Panc1 (cell line): ENCODE results near the gene KCNQ2. TPM values are rescaled to one million over a fixed set of nuclear protein-coding genes. Genes with fewer than 3 reads are reported as not detected.
A peak's percentile ranks its signal among the peaks of the same experiment; 100 is the strongest.

Experiments used
- ATAC-seq: fragments of 200-7000 bp; cut with Tn5 transposase; 2 replicates; pipeline ENCODE4 v1.9.1; 2020; ENCODE audit warnings: mild to moderate bottlenecking, moderate library complexity
- BruUV-seq: library from RNA; stranded (reverse); fragments of 400-500 nt; replicated peaks from 2 replicates; lab custom pipeline; 2021; lab: Mats Ljungman, UMichigan
- CTCF ChIA-PET: fragments of 300-600 bp; sonication (Branson Sonifier 250); formaldehyde crosslinking; loops from one replicate; lab custom pipeline; 2022; ENCODE audit warnings: antibody characterized with exemption; lab: Charles Lee
- POLR2A ChIA-PET: fragments of 300-600 bp; sonication (Branson Sonifier 250); formaldehyde crosslinking; loops from one replicate; lab custom pipeline; 2022; ENCODE audit warnings: antibody characterized with exemption; lab: Charles Lee
- DNase-seq: peaks from one replicate; pipeline ENCODE4 v3.0.0-alpha.2; 2010; ENCODE audit warnings: low read depth, low spot score
- H3K27ac ChIP-seq: 2 replicates; pipeline ENCODE4 v1.5.1; 2011; ENCODE audit warnings: mild to moderate bottlenecking, low read length, inconsistent platforms
- H3K27me3 ChIP-seq: fragments of 200-500 bp; sonication (Bioruptor generic); 2 replicates; pipeline ENCODE4 v1.6.0; 2014; ENCODE audit warnings: low read length, inconsistent platforms; ENCODE audit not compliant: control insufficient read depth, insufficient read depth
- H3K36me3 ChIP-seq: fragments of 200-500 bp; sonication (Bioruptor generic); 2 replicates; pipeline ENCODE4 v1.5.1; 2014; ENCODE audit warnings: inconsistent platforms, mild to moderate bottlenecking, low read length, moderate library complexity; ENCODE audit not compliant: control insufficient read depth, insufficient read depth
- H3K4me1 ChIP-seq: 2 replicates; pipeline ENCODE4 v1.5.1; 2011; ENCODE audit warnings: inconsistent platforms, mild to moderate bottlenecking, low read length, moderate library complexity; ENCODE audit not compliant: control insufficient read depth, insufficient read depth
- H3K4me3 ChIP-seq, 2 experiments: 2 replicates each; pipeline ENCODE4 v1.5.1; 2011 to 2012; ENCODE audit warnings: low read depth in 2 of 2, low read length in 2 of 2, mild to moderate bottlenecking in 2 of 2, inconsistent platforms in 1 of 2, moderate library complexity in 1 of 2
- H3K9me3 ChIP-seq: fragments of 200-500 bp; sonication (Bioruptor generic); 2 replicates; pipeline ENCODE4 v1.5.1; 2014; ENCODE audit warnings: low read depth, mild to moderate bottlenecking, inconsistent platforms, low read length, moderate library complexity; ENCODE audit not compliant: control insufficient read depth, insufficient read depth
- POLR2AphosphoS5 ChIP-seq: IDR thresholded peaks from 2 replicates; pipeline ENCODE4 v1.6.1; 2012; ENCODE audit warnings: mild to moderate bottlenecking, low read depth, low read length, moderate library complexity
- SIN3A ChIP-seq: IDR thresholded peaks from 2 replicates; pipeline ENCODE4 v1.6.1; 2012; ENCODE audit warnings: low read depth, mild to moderate bottlenecking, low read length, moderate library complexity, borderline replicate concordance; ENCODE audit not compliant: insufficient read depth
- TCF7L2 ChIP-seq: IDR thresholded peaks from 2 replicates; pipeline ENCODE4 v1.6.1; 2011; ENCODE audit warnings: mild to moderate bottlenecking, low read depth, low read length, inconsistent platforms
- in situ Hi-C: cut with HindIII; loops from 2 replicates; pipeline ENCODE4 v1.10.0; 2016; ENCODE audit warnings: low sequenced_read_pairs, low pct_unique_long_range_greater_than_20kb
- intact Hi-C: fragments of 100-400 bp; cut with micrococcal nuclease; formaldehyde crosslinking; loops from one replicate; pipeline ENCODE4 v1.10.0; 2022; ENCODE audit not compliant: unreplicated experiment
- total RNA-seq: library from RNA; stranded (reverse); gene quantifications from one replicate; pipeline ENCODE4 v1.2.1, GENCODE V29; 2021; ENCODE audit not compliant: unreplicated experiment
- TF ChIP-seq, protein P1 (sequence below): fragments of 450-650 bp; IDR thresholded peaks from 2 replicates; pipeline ENCODE4 v1.5.1; 2017; ENCODE audit warnings: mild to moderate bottlenecking
- TF ChIP-seq, protein P2 (sequence below), 2 experiments: IDR thresholded peaks; 2 replicates each; pipeline ENCODE4 v1.6.1; 2011 to 2012; ENCODE audit warnings: low read depth in 2 of 2, control low read depth in 1 of 2, low read length in 1 of 2, mild to moderate bottlenecking in 1 of 2, moderate library complexity in 1 of 2; ENCODE audit not compliant: insufficient read depth in 1 of 2

KCNQ2 gene
- total RNA-seq, 1 experiment from 2014 or later = 19.4 TPM

DNA sequence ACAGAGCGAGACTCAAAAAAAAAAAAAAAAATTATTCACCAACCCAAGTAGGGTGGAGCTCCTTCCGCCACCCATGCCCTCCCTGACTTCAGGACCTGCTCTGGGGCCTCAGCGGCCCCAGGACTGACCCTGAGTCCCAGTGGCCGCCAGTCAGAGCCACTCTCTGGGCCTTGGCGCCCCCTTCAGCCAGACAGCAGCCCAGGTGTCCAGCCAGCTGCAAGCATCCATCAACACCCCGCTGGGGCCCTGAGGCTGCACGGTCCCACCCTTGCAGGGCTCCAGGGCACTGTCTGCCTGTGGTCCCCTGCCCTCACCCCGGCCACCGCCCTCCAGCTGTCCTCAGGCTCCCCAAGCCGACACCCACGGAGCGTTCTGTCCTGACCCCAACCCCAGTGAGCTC, 11.4 kb upstream of the KCNQ2 start:
- no peaks in the 10 kb centered on the region for H3K27me3 ChIP-seq
- TF ChIP-seq, protein P1, sequence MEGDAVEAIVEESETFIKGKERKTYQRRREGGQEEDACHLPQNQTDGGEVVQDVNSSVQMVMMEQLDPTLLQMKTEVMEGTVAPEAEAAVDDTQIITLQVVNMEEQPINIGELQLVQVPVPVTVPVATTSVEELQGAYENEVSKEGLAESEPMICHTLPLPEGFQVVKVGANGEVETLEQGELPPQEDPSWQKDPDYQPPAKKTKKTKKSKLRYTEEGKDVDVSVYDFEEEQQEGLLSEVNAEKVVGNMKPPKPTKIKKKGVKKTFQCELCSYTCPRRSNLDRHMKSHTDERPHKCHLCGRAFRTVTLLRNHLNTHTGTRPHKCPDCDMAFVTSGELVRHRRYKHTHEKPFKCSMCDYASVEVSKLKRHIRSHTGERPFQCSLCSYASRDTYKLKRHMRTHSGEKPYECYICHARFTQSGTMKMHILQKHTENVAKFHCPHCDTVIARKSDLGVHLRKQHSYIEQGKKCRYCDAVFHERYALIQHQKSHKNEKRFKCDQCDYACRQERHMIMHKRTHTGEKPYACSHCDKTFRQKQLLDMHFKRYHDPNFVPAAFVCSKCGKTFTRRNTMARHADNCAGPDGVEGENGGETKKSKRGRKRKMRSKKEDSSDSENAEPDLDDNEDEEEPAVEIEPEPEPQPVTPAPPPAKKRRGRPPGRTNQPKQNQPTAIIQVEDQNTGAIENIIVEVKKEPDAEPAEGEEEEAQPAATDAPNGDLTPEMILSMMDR = no peak; the same call in 1 of the 2 replicates
- no peak for TF ChIP-seq SIN3A
- TF ChIP-seq POLR2AphosphoS5 = no peak
- no peak for TF ChIP-seq TCF7L2
- TF ChIP-seq, protein P2, sequence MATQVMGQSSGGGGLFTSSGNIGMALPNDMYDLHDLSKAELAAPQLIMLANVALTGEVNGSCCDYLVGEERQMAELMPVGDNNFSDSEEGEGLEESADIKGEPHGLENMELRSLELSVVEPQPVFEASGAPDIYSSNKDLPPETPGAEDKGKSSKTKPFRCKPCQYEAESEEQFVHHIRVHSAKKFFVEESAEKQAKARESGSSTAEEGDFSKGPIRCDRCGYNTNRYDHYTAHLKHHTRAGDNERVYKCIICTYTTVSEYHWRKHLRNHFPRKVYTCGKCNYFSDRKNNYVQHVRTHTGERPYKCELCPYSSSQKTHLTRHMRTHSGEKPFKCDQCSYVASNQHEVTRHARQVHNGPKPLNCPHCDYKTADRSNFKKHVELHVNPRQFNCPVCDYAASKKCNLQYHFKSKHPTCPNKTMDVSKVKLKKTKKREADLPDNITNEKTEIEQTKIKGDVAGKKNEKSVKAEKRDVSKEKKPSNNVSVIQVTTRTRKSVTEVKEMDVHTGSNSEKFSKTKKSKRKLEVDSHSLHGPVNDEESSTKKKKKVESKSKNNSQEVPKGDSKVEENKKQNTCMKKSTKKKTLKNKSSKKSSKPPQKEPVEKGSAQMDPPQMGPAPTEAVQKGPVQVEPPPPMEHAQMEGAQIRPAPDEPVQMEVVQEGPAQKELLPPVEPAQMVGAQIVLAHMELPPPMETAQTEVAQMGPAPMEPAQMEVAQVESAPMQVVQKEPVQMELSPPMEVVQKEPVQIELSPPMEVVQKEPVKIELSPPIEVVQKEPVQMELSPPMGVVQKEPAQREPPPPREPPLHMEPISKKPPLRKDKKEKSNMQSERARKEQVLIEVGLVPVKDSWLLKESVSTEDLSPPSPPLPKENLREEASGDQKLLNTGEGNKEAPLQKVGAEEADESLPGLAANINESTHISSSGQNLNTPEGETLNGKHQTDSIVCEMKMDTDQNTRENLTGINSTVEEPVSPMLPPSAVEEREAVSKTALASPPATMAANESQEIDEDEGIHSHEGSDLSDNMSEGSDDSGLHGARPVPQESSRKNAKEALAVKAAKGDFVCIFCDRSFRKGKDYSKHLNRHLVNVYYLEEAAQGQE (IDR thresholded peaks at IDR 0.05; ENCODE audit: insufficient read depth in 1 of 2, low read depth in 2 of 2, low read length in 1 of 2) = no peak
- in situ Hi-C loops = no loop called here
- H3K4me3 ChIP-seq = no peak overlapping the region
- DNase-seq = no peak
- H3K9me3 ChIP-seq = no peaks in the 10 kb centered on the region
- intact Hi-C loops = no loop called here
- peaks cover 20% of the 10 kb centered on the region for H3K4me1 ChIP-seq
- ChIA-PET CTCF (interaction anchor here (0.6 kb wide), 2 partner anchors 81 to 149 kb away, joined by 3 read pairs; no protein-coding TSS in a partner anchor), POLR2A (no interaction called here)
- no peaks in the 10 kb centered on the region for H3K36me3 ChIP-seq
- no peak overlapping the region for H3K27ac ChIP-seq
- no TSS peak for BruUV-seq
- ATAC-seq = peak; percentile 51

DNA sequence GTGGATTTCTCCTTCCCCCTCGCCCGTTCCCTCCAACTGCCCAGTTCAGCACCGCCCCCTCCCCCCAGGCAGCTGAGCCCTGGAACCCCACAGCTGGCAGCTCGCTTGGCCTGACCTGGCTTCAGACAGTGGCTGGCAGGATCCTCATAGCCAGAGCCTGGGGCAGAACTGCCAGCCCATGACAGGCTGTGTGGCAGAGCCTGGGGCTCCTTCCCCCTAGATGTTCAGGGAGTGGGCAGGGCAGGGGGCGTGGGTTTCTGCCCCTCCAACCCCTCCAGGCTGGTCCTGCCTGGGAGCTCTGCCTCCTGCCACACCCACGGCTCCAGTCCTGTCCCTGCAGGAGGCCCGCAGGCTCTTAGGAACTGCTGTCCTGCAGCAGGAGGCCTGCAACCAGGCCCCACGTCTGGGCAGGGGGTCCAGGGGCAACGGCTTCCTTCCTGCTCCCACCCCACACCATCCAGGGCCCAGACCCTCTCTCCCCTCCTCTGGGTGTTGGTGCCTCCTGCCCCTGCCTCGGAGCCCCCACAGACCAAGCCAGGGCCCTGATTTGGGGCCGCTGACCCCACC, 9.6 kb upstream of the KCNQ2 start:
- DNase-seq (no peak), ATAC-seq (0 out of 2 replicates have a peak, but pooled peaks have one; percentile 12)
- no peaks in the 10 kb centered on the region for H3K36me3 ChIP-seq
- H3K9me3 ChIP-seq = no peaks in the 10 kb centered on the region
- H3K27ac ChIP-seq = no peak overlapping the region
- POLR2A ChIA-PET = no interaction called here
- intact Hi-C loops = no loop called here
- in situ Hi-C loops = no loop called here
- CTCF ChIA-PET = interaction anchor here (0.9 kb wide), 1 partner anchor 39 kb away, joined by 9 read pairs; no protein-coding TSS in a partner anchor
- TF ChIP-seq, protein P2 (IDR thresholded peaks at IDR 0.05; ENCODE audit: insufficient read depth in 1 of 2, low read depth in 2 of 2, low read length in 1 of 2) = no peak
- TF ChIP-seq POLR2AphosphoS5 (no peak), SIN3A (no peak), TCF7L2 (no peak)
- TF ChIP-seq, protein P1 = no peak
- no peaks in the 10 kb centered on the region for H3K27me3 ChIP-seq
- peaks cover 20% of the 10 kb centered on the region for H3K4me1 ChIP-seq
- BruUV-seq = no TSS peak
- no peak overlapping the region for H3K4me3 ChIP-seq
